ENCODE measurements around the gene PLEKHA5.
"Not testable (repeated sequence)": the region's sequence is repeated elsewhere in the genome, so short reads cannot be mapped to it uniquely, and the experiment has no call there.

PLEKHA5 gene

GRCh38 chr12:19402743-19403431, 273.4 kb downstream of the PLEKHA5 start:
- no peak overlapping the region for H3K27ac ChIP-seq (ENCODE audit: low read depth, low read length)
- H3K4me1 ChIP-seq (ENCODE audit: control insufficient read depth, insufficient read depth, low read length) = peaks cover 17% of the 10 kb centered on the region; the same call in 1 of the 2 replicates
- H3K4me3 ChIP-seq (ENCODE audit: low read depth, low read length) = no peak overlapping the region
- no peaks in the 10 kb centered on the region for H3K9me3 ChIP-seq (ENCODE audit: control insufficient read depth, insufficient read depth, low read depth, low read length)
- no peaks in the 10 kb centered on the region for H3K27me3 ChIP-seq (ENCODE audit: control insufficient read depth, insufficient read depth, low read length)
- no peak overlapping the region for H3K9ac ChIP-seq (ENCODE audit: low read length)
- H3K36me3 ChIP-seq (ENCODE audit: control insufficient read depth, insufficient read depth, low read length) = no peaks in the 10 kb centered on the region

DNA sequence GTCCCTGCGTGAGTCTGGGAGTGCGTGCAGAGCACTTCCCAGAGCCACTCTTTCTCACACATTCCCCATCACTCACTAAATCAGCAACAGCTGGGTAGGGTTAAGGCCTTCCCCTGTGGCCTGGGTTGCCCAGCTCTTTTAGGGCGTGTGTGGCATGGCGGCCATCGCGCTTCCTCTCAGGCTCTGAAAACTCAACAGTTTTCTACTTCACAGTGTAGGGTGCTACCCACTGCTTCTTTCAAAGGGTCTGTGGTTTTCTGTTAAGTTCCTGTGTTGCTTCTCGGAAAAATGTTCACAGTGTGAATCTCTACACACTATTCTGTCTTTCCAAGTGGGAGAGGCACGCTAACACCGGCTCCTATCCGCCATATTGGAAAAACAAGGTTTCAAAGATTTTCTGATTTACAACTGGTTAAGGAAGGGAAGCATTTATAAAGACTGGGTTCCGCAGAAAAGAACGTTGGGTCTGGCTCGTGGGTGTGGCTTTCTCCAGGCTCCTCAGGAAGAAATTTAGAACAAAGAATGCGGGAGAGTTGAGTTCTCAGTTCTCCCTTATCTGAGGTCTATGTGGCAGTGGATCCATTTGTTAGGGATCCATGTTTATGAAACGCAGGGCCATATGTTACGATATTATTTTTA, 274.8 kb downstream of the PLEKHA5 start:
- H3K4me1 ChIP-seq (ENCODE audit: control insufficient read depth, insufficient read depth, low read length) = peaks cover 22% of the 10 kb centered on the region
- no peaks in the 10 kb centered on the region for H3K9me3 ChIP-seq (ENCODE audit: control insufficient read depth, insufficient read depth, low read depth, low read length)
- H3K4me3 ChIP-seq (ENCODE audit: low read depth, low read length) = no peak overlapping the region
- H3K27ac ChIP-seq (ENCODE audit: low read depth, low read length) = no peak overlapping the region
- H3K27me3 ChIP-seq (ENCODE audit: control insufficient read depth, insufficient read depth, low read length) = no peaks in the 10 kb centered on the region
- no peaks in the 10 kb centered on the region for H3K36me3 ChIP-seq (ENCODE audit: control insufficient read depth, insufficient read depth, low read length)
- H3K9ac ChIP-seq (ENCODE audit: low read length) = no peak overlapping the region

DNA sequence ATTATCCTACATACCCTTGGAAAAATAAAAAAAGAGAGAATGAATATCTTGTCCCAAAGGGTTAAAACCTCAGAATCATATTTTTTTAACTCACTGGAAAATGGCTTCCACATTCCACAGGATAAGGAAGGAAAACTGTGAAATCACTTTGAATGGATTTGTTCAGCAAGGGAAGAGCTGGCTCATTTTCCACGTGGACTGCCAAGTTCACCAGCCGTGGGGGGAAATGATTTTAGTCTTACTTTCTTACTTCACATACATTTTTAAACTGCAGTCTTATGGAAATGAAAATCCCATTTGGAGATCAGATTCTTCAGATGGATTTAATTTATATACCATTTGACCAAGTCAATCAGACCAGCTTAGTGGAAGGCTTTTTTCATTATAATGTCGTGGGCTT, 279.8 kb downstream of the PLEKHA5 start:
- Histone ChIP-seq H3K27ac (ENCODE audit: low read depth, low read length) (peak overlapping the region; percentile 15; the same call in 1 of the 2 replicates), H3K9me3 (ENCODE audit: control insufficient read depth, insufficient read depth, low read depth, low read length) (no peaks in the 10 kb centered on the region), H3K36me3 (ENCODE audit: control insufficient read depth, insufficient read depth, low read length) (no peaks in the 10 kb centered on the region), H3K4me3 (ENCODE audit: low read depth, low read length) (no peak overlapping the region), H3K4me1 (ENCODE audit: control insufficient read depth, insufficient read depth, low read length) (peaks cover 32% of the 10 kb centered on the region), H3K27me3 (ENCODE audit: control insufficient read depth, insufficient read depth, low read length) (no peaks in the 10 kb centered on the region), H3K9ac (ENCODE audit: low read length) (no peak overlapping the region)

GRCh38 chr12:19410211-19410610, 280.7 kb downstream of the PLEKHA5 start:
- Histone ChIP-seq H3K27ac (ENCODE audit: low read depth, low read length) (peak overlapping the region; percentile 15; the same call in 1 of the 2 replicates), H3K27me3 (ENCODE audit: control insufficient read depth, insufficient read depth, low read length) (no peaks in the 10 kb centered on the region), H3K9me3 (ENCODE audit: control insufficient read depth, insufficient read depth, low read depth, low read length) (no peaks in the 10 kb centered on the region), H3K4me1 (ENCODE audit: control insufficient read depth, insufficient read depth, low read length) (peaks cover 32% of the 10 kb centered on the region), H3K4me3 (ENCODE audit: low read depth, low read length) (peak overlapping the region; percentile 36), H3K36me3 (ENCODE audit: control insufficient read depth, insufficient read depth, low read length) (no peaks in the 10 kb centered on the region), H3K9ac (ENCODE audit: low read length) (peak overlapping the region; percentile 46)

DNA sequence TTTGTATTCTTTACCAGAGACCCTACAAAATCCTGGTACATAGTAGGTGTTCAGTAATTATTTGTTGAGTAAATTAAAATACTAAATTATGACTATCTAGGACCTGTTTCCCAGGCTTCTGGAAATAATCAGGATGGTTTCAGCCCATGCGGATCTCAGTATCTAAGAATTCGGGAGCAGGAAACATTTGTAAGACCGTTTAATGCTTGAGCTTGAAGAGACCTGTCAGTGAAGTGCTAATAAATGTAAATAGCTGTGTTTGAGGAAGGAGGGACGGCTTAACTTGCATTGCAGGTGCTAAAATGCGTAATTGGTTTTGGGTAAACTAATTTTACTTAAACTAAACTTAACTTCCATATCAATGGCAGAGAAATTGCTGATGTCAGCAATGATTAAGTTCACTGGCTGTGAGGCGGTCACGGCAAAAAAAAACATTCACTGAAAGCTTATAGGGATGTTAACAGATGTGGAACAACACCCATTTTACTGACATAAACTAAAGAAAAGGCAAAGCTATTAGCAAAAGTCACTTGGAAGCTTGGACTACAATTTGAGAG, 281.2 kb downstream of the PLEKHA5 start:
- H3K4me1 ChIP-seq (ENCODE audit: control insufficient read depth, insufficient read depth, low read length) = peaks cover 32% of the 10 kb centered on the region
- peak overlapping the region; percentile 15; the same call in 1 of the 2 replicates for H3K27ac ChIP-seq (ENCODE audit: low read depth, low read length)
- H3K36me3 ChIP-seq (ENCODE audit: control insufficient read depth, insufficient read depth, low read length) = no peaks in the 10 kb centered on the region
- H3K4me3 ChIP-seq (ENCODE audit: low read depth, low read length) = peak overlapping the region; percentile 36
- no peaks in the 10 kb centered on the region for H3K9me3 ChIP-seq (ENCODE audit: control insufficient read depth, insufficient read depth, low read depth, low read length)
- no peaks in the 10 kb centered on the region for H3K27me3 ChIP-seq (ENCODE audit: control insufficient read depth, insufficient read depth, low read length)
- H3K9ac ChIP-seq (ENCODE audit: low read length) = peak overlapping the region; percentile 46

GRCh38 chr12:19411234-19412204, 282.0 kb downstream of the PLEKHA5 start:
- no peaks in the 10 kb centered on the region for H3K9me3 ChIP-seq (ENCODE audit: control insufficient read depth, insufficient read depth, low read depth, low read length)
- peak overlapping the region; percentile 15; the same call in 1 of the 2 replicates for H3K27ac ChIP-seq (ENCODE audit: low read depth, low read length)
- no peaks in the 10 kb centered on the region for H3K36me3 ChIP-seq (ENCODE audit: control insufficient read depth, insufficient read depth, low read length)
- no peak overlapping the region for H3K9ac ChIP-seq (ENCODE audit: low read length)
- H3K4me3 ChIP-seq (ENCODE audit: low read depth, low read length) = no peak overlapping the region
- peaks cover 32% of the 10 kb centered on the region for H3K4me1 ChIP-seq (ENCODE audit: control insufficient read depth, insufficient read depth, low read length)
- H3K27me3 ChIP-seq (ENCODE audit: control insufficient read depth, insufficient read depth, low read length) = no peaks in the 10 kb centered on the region

DNA sequence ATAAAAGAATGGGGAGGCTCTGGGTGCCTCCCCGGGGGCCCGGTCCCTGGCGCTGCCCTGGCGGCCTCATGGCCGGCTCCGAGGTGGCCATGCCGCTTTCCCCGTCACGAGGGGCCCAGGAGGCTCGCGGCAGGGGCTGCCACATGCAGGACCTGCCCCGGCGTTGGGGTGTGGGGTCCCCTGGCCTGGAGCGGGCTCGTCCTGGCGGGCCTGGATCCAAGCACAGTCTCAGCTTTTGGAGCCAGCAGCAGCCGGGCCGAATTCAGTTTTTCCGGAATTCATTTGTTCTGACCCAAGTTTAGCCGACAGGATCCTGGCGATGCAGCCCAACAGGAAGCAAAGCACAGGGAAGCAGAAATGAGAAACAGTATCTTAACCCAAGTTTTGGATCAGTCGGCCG, 283.3 kb downstream of the PLEKHA5 start:
- Histone ChIP-seq H3K4me1 (ENCODE audit: control insufficient read depth, insufficient read depth, low read length) (peaks cover 32% of the 10 kb centered on the region), H3K27ac (ENCODE audit: low read depth, low read length) (0 out of 2 replicates have a peak overlapping the region, but pooled peaks have one; percentile 26), H3K4me3 (ENCODE audit: low read depth, low read length) (no peak overlapping the region), H3K36me3 (ENCODE audit: control insufficient read depth, insufficient read depth, low read length) (no peaks in the 10 kb centered on the region), H3K27me3 (ENCODE audit: control insufficient read depth, insufficient read depth, low read length) (no peaks in the 10 kb centered on the region), H3K9me3 (ENCODE audit: control insufficient read depth, insufficient read depth, low read depth, low read length) (no peaks in the 10 kb centered on the region), H3K9ac (ENCODE audit: low read length) (no peak overlapping the region)

DNA sequence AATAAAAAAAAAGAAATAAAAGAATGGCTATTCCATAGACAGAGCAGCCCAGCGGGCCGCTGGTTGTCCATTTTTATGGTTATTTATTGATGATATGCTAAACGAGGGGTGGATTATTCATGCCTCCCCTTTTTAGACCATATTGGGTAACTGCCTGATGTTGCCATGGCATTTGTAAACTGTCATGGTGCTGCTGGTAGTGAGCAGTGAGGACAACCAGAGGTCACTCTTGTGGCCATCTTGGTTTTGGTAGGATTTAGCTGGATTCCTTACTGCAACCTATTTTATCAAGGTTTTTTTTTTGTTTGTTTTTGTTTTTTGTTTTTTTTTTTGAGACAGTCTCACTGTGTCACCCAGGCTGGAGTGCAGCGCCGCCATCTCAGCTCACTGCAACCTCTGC, 284.0 kb downstream of the PLEKHA5 start:
- H3K4me3 ChIP-seq (ENCODE audit: low read depth, low read length); H3K9me3 ChIP-seq (ENCODE audit: control insufficient read depth, insufficient read depth, low read depth, low read length); H3K9ac ChIP-seq (ENCODE audit: low read length); H3K27ac ChIP-seq (ENCODE audit: low read depth, low read length); H3K27me3 ChIP-seq (ENCODE audit: control insufficient read depth, insufficient read depth, low read length); H3K36me3 ChIP-seq (ENCODE audit: control insufficient read depth, insufficient read depth, low read length): not testable (repeated sequence)
- H3K4me1 ChIP-seq (ENCODE audit: control insufficient read depth, insufficient read depth, low read length) = peaks cover 32% of the 10 kb centered on the region

DNA sequence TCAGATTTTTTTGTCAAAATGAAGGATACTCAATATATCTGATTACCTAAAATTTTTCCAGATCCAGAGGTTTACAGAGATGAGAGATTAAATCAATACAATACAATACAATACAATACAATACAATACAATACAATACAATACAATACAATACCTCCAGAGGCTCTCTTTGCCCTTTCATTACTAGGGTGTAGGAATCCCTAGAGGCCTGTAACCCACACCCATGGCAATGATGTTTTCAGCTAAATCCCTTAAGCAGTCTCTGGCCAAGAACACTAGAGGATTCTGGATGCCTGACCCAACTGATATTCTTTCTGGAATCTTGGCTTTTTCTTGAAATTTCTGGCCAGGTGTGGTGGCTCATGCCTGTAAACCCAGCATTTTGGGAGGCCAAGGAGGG, 286.0 kb downstream of the PLEKHA5 start:
- H3K9ac ChIP-seq (ENCODE audit: low read length) = no peak overlapping the region
- H3K27ac ChIP-seq (ENCODE audit: low read depth, low read length) = no peak overlapping the region
- H3K4me1 ChIP-seq (ENCODE audit: control insufficient read depth, insufficient read depth, low read length) = peaks cover 14% of the 10 kb centered on the region
- no peaks in the 10 kb centered on the region for H3K36me3 ChIP-seq (ENCODE audit: control insufficient read depth, insufficient read depth, low read length)
- no peak overlapping the region for H3K4me3 ChIP-seq (ENCODE audit: low read depth, low read length)
- no peaks in the 10 kb centered on the region for H3K27me3 ChIP-seq (ENCODE audit: control insufficient read depth, insufficient read depth, low read length)
- no peaks in the 10 kb centered on the region for H3K9me3 ChIP-seq (ENCODE audit: control insufficient read depth, insufficient read depth, low read depth, low read length)

GRCh38 chr12:19419086-19419485, 289.6 kb downstream of the PLEKHA5 start:
- Histone ChIP-seq H3K4me1 (ENCODE audit: control insufficient read depth, insufficient read depth, low read length) (0 out of 2 replicates have a peak, but pooled peaks cover 3% of the 10 kb centered on the region), H3K9ac (ENCODE audit: low read length) (no peak overlapping the region), H3K9me3 (ENCODE audit: control insufficient read depth, insufficient read depth, low read depth, low read length) (no peaks in the 10 kb centered on the region), H3K27me3 (ENCODE audit: control insufficient read depth, insufficient read depth, low read length) (no peaks in the 10 kb centered on the region), H3K27ac (ENCODE audit: low read depth, low read length) (no peak overlapping the region), H3K4me3 (ENCODE audit: low read depth, low read length) (no peak overlapping the region), H3K36me3 (ENCODE audit: control insufficient read depth, insufficient read depth, low read length) (no peaks in the 10 kb centered on the region)
